Neural cell (in vitro differentiated cells): ENCODE measurements around the gene PRKCE. TPM values are rescaled to one million over a fixed set of nuclear protein-coding genes. Genes with fewer than 3 reads are reported as not detected.

Experiments
- H2AFZ ChIP-seq: fragments of 200-600, 300-800 bp; sonication (generic), shearing (Covaris generic); 2 replicates; pipeline ENCODE4 v1.6.0; 2014; ENCODE audit warnings: low read depth, mild to moderate bottlenecking, antibody characterized with exemption, low read length, moderate library complexity
- H3F3A ChIP-seq: fragments of 200-600 bp; shearing (Covaris generic); 2 replicates; pipeline ENCODE4 v1.6.1; 2016; ENCODE audit warnings: mild to moderate bottlenecking, moderate library complexity, mixed read lengths, antibody characterized with exemption, low read length; ENCODE audit not compliant: insufficient read depth, poor library complexity, severe bottlenecking
- H3K27ac ChIP-seq: fragments of 200-600, 300-800 bp; sonication (generic), shearing (Covaris generic); 2 replicates; pipeline ENCODE4 v1.5.1; 2014; ENCODE audit warnings: mild to moderate bottlenecking, low read length, moderate library complexity
- H3K27me3 ChIP-seq: fragments of 300-800, 200-600 bp; sonication (generic), shearing (Covaris generic); 2 replicates; pipeline ENCODE4 v1.6.0; 2014; ENCODE audit warnings: mild to moderate bottlenecking, low read depth, low read length, moderate library complexity; ENCODE audit not compliant: insufficient read depth
- H3K36me3 ChIP-seq: fragments of 300-800, 200-600 bp; sonication (generic), shearing (Covaris generic); 2 replicates; pipeline ENCODE4 v1.5.1; 2014; ENCODE audit warnings: mild to moderate bottlenecking, antibody characterized with exemption, low read length, moderate library complexity; ENCODE audit not compliant: insufficient read depth
- H3K4me2 ChIP-seq: fragments of 300-800, 200-600 bp; sonication (generic), shearing (Covaris generic); 2 replicates; pipeline ENCODE4 v1.6.0; 2014; ENCODE audit warnings: mild to moderate bottlenecking, low read length
- H3K4me3 ChIP-seq: fragments of 300-800, 200-600 bp; sonication (generic), shearing (Covaris generic); 2 replicates; pipeline ENCODE4 v1.5.1; 2014; ENCODE audit warnings: mild to moderate bottlenecking, low read length, moderate library complexity
- H3K79me2 ChIP-seq: fragments of 200-600 bp; shearing (Covaris generic); replicated peaks from 2 replicates; pipeline ENCODE4 v1.6.0; 2014; ENCODE audit warnings: mild to moderate bottlenecking, low read length, moderate library complexity; ENCODE audit not compliant: insufficient read depth
- H3K9ac ChIP-seq: fragments of 300-800, 200-600 bp; sonication (generic), shearing (Covaris generic); 2 replicates; pipeline ENCODE4 v1.6.1; 2016; ENCODE audit warnings: mild to moderate bottlenecking, low read length, mixed read lengths
- H3K9me2 ChIP-seq: fragments of 200-600 bp; shearing (Covaris generic); 2 replicates; pipeline ENCODE4 v1.6.1; 2016; ENCODE audit warnings: mild to moderate bottlenecking, low read length, mixed read lengths; ENCODE audit not compliant: insufficient read depth
- H3K9me3 ChIP-seq: fragments of 200-600, 300-800 bp; sonication (generic), shearing (Covaris generic); 2 replicates; pipeline ENCODE4 v1.6.1; 2016; ENCODE audit warnings: mild to moderate bottlenecking, mixed run types, low read length, moderate library complexity, mixed read lengths
- H4K20me1 ChIP-seq: fragments of 200-600 bp; shearing (Covaris generic); 2 replicates; pipeline ENCODE4 v1.6.1; 2016; ENCODE audit warnings: mild to moderate bottlenecking, mixed run types; ENCODE audit not compliant: insufficient read depth
- EP300 ChIP-seq: fragments of 450-650 bp; conservative IDR thresholded peaks from 2 replicates; pipeline ENCODE4 v1.6.1; 2014; ENCODE audit warnings: antibody characterized with exemption, mild to moderate bottlenecking, moderate library complexity; ENCODE audit not compliant: poor library complexity, severe bottlenecking
- EZH2 ChIP-seq: fragments of 200-600, 300-800 bp; shearing (Covaris generic), sonication (generic); IDR thresholded peaks from 2 replicates; pipeline ENCODE4 v1.6.1; 2014; ENCODE audit warnings: antibody characterized with exemption, low read length, borderline replicate concordance, mild to moderate bottlenecking; ENCODE audit not compliant: insufficient read depth, poor library complexity, severe bottlenecking
- MXI1 ChIP-seq: fragments of 450-650 bp; conservative IDR thresholded peaks from 2 replicates; pipeline ENCODE4 v1.6.1; 2014; ENCODE audit warnings: antibody characterized with exemption, mild to moderate bottlenecking; ENCODE audit not compliant: poor library complexity, severe bottlenecking
- POLR2AphosphoS5 ChIP-seq: IDR thresholded peaks from 2 replicates; pipeline ENCODE4 v1.6.1; 2012
- RAD21 ChIP-seq: fragments of 450-650 bp; conservative IDR thresholded peaks from 2 replicates; pipeline ENCODE4 v1.6.1; 2014; ENCODE audit warnings: antibody characterized with exemption, mild to moderate bottlenecking, moderate library complexity
- REST ChIP-seq: IDR thresholded peaks from 2 replicates; pipeline ENCODE4 v1.6.1; 2012; ENCODE audit warnings: borderline replicate concordance
- SMC3 ChIP-seq: fragments of 450-650 bp; conservative IDR thresholded peaks from 2 replicates; pipeline ENCODE4 v1.6.1; 2014; ENCODE audit warnings: antibody characterized with exemption, mild to moderate bottlenecking, moderate library complexity; ENCODE audit not compliant: poor library complexity
- TAF1 ChIP-seq: IDR thresholded peaks from 2 replicates; pipeline ENCODE4 v1.6.1; 2012; ENCODE audit warnings: low read depth
- polyA plus RNA-seq: library from polyadenylated mRNA; depleted of rRNA; stranded (reverse); fragments of >200 nt; gene quantifications from 2 replicates; pipeline ENCODE4 v1.2.3, GENCODE V29; 2014
- TF ChIP-seq, protein P1 (sequence below): fragments of 450-650 bp; IDR thresholded peaks from 2 replicates; pipeline ENCODE4 v1.5.1; 2014; ENCODE audit warnings: antibody characterized with exemption, mild to moderate bottlenecking, moderate library complexity; ENCODE audit not compliant: poor library complexity, severe bottlenecking

Gene PRKCE
- polyA plus RNA-seq, 1 donor from 2014 or later = 5.4 TPM

DNA sequence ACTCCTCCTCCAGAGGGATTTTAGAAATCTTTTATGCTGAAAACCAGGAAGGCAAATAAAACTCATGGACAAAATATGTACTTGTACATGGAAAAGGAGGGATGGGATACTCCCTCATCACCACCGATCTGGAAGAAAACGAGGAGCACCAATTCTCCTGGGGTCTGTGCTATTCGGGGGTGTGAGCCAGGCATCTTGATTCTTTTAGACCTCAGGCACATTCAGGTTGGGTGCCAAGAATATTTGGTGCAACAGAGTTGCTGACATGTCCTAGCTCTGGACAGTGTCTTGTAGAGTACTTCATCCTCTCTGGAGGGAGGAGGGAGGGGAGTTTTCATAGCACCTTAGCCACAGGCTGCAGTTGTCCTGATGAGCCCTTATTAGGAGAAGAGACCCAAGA is 163.0 kb downstream of the PRKCE start:
- H3K9ac ChIP-seq = no peak overlapping the region
- H3K4me3 ChIP-seq = no peak overlapping the region
- TF ChIP-seq EZH2 (no peak), EP300 (no peak), MXI1 (no peak), TAF1 (no peak), RAD21 (no peak), REST (no peak), POLR2AphosphoS5 (no peak), SMC3 (no peak)
- TF ChIP-seq, protein P1, sequence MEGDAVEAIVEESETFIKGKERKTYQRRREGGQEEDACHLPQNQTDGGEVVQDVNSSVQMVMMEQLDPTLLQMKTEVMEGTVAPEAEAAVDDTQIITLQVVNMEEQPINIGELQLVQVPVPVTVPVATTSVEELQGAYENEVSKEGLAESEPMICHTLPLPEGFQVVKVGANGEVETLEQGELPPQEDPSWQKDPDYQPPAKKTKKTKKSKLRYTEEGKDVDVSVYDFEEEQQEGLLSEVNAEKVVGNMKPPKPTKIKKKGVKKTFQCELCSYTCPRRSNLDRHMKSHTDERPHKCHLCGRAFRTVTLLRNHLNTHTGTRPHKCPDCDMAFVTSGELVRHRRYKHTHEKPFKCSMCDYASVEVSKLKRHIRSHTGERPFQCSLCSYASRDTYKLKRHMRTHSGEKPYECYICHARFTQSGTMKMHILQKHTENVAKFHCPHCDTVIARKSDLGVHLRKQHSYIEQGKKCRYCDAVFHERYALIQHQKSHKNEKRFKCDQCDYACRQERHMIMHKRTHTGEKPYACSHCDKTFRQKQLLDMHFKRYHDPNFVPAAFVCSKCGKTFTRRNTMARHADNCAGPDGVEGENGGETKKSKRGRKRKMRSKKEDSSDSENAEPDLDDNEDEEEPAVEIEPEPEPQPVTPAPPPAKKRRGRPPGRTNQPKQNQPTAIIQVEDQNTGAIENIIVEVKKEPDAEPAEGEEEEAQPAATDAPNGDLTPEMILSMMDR = no peak
- H3K27ac ChIP-seq = no peak overlapping the region
- H3K27me3 ChIP-seq = no peaks in the 10 kb centered on the region
- no peaks in the 10 kb centered on the region for H4K20me1 ChIP-seq
- H3K36me3 ChIP-seq = no peaks in the 10 kb centered on the region
- H3K9me3 ChIP-seq = no peaks in the 10 kb centered on the region
- no peaks in the 10 kb centered on the region for H3F3A ChIP-seq
- no peak overlapping the region for H2AFZ ChIP-seq
- no peaks in the 10 kb centered on the region for H3K79me2 ChIP-seq
- H3K9me2 ChIP-seq = no peaks in the 10 kb centered on the region
- H3K4me2 ChIP-seq = no peak overlapping the region

- Histone ChIP-seq H3K27ac (no peak overlapping the region), H3K4me2 (no peak overlapping the region), H3F3A (no peaks in the 10 kb centered on the region), H3K9me3 (no peaks in the 10 kb centered on the region), H3K9me2 (no peaks in the 10 kb centered on the region), H3K27me3 (no peaks in the 10 kb centered on the region), H2AFZ (no peak overlapping the region), H3K9ac (no peak overlapping the region), H3K36me3 (no peaks in the 10 kb centered on the region), H3K4me3 (no peak overlapping the region), H4K20me1 (no peaks in the 10 kb centered on the region), H3K79me2 (no peaks in the 10 kb centered on the region)
- TF ChIP-seq, protein P1 = no peak
- TF ChIP-seq REST (no peak), EZH2 (no peak), POLR2AphosphoS5 (no peak), RAD21 (no peak), EP300 (no peak), SMC3 (no peak), MXI1 (no peak), TAF1 (no peak)
Measured at GRCh38 chr2:45814951-45815621, 163.6 kb downstream of the PRKCE start.
